Large intestine (tissue), 12 donors: ENCODE data around the gene WSB1. TPM values are rescaled to one million over a fixed set of nuclear protein-coding genes. Genes with fewer than 3 reads are reported as not detected.
A peak's percentile ranks its signal among the peaks of the same experiment; 100 is the strongest.
"Not testable (repeated sequence)": the region's sequence is repeated elsewhere in the genome, so short reads cannot be mapped to it uniquely, and the experiment has no call there.

Source experiments
- DNase-seq, 2 donors: peaks; one replicate each; pipeline versions ENCODE4 v3.0.0 to v3.0.0-alpha.2; 2013
- H3K27ac ChIP-seq: one replicate; pipeline ENCODE4 v1.5.1; 2013; ENCODE audit warnings: low read length
- H3K27me3 ChIP-seq: 2 replicates; pipeline ENCODE4 v1.6.1; 2013; ENCODE audit warnings: low read length; ENCODE audit not compliant: control insufficient read depth, insufficient read depth
- H3K36me3 ChIP-seq: 2 replicates; pipeline ENCODE4 v1.6.1; 2013; ENCODE audit warnings: low read length; ENCODE audit not compliant: control insufficient read depth, insufficient read depth
- H3K4me1 ChIP-seq: one replicate; pipeline ENCODE4 v1.6.1; 2013; ENCODE audit warnings: low read length; ENCODE audit not compliant: control insufficient read depth, insufficient read depth
- H3K4me3 ChIP-seq: one replicate; pipeline ENCODE4 v1.5.1; 2013; ENCODE audit warnings: low read length
- H3K9me3 ChIP-seq: one replicate; pipeline ENCODE4 v1.6.1; 2013; ENCODE audit warnings: mild to moderate bottlenecking, low read depth, low read length, moderate library complexity; ENCODE audit not compliant: control insufficient read depth
- WGBS: methylation state at CpG from one replicate; pipeline ENCODE4 v1.1.5; 2013; ENCODE audit warnings: low lambda C conversion rate; ENCODE audit not compliant: insufficient coverage; 5-methylcytosine and 5-hydroxymethylcytosine counted together
- long read RNA-seq, 11 donors: transcript quantifications; one replicate each; lab custom pipeline, GENCODE V29; 2026
- polyA plus RNA-seq: library from polyadenylated mRNA; unstranded; fragments of 120-200 nt; gene quantifications from one replicate; pipeline ENCODE4 v1.2.1, GENCODE V29; 2013

Gene WSB1, protein sequence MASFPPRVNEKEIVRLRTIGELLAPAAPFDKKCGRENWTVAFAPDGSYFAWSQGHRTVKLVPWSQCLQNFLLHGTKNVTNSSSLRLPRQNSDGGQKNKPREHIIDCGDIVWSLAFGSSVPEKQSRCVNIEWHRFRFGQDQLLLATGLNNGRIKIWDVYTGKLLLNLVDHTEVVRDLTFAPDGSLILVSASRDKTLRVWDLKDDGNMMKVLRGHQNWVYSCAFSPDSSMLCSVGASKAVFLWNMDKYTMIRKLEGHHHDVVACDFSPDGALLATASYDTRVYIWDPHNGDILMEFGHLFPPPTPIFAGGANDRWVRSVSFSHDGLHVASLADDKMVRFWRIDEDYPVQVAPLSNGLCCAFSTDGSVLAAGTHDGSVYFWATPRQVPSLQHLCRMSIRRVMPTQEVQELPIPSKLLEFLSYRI
- polyA plus RNA-seq, result 230 TPM
- long read RNA-seq, donor 1, full-length matches to known transcripts, result 25 of 174 reads
- long read RNA-seq, donor 1, partial matches to known transcripts, result 149 of 174 reads
- long read RNA-seq, donor 1, other reads (novel, unspliced or antisense), result 0 of 174 reads
- long read RNA-seq, donor 2, full-length matches to known transcripts, result 47 of 138 reads
- long read RNA-seq, donor 2, partial matches to known transcripts, result 91 of 138 reads
- long read RNA-seq, donor 2, other reads (novel, unspliced or antisense), result 0 of 138 reads
- long read RNA-seq, donor 3, result 0 reads
- long read RNA-seq, donor 4, full-length matches to known transcripts, result 4 of 16 reads
- long read RNA-seq, donor 4, partial matches to known transcripts, result 12 of 16 reads
- long read RNA-seq, donor 4, other reads (novel, unspliced or antisense), result 0 of 16 reads
- long read RNA-seq, donor 5, full-length matches to known transcripts, result 34 of 65 reads
- long read RNA-seq, donor 5, partial matches to known transcripts, result 31 of 65 reads
- long read RNA-seq, donor 5, other reads (novel, unspliced or antisense), result 0 of 65 reads
- long read RNA-seq, donor 6, full-length matches to known transcripts, result 27 of 63 reads
- long read RNA-seq, donor 6, partial matches to known transcripts, result 36 of 63 reads
- long read RNA-seq, donor 6, other reads (novel, unspliced or antisense), result 0 of 63 reads
- long read RNA-seq, donor 7, full-length matches to known transcripts, result 13 of 33 reads
- long read RNA-seq, donor 7, partial matches to known transcripts, result 15 of 33 reads
- long read RNA-seq, donor 7, other reads (novel, unspliced or antisense), result 5 of 33 reads
- long read RNA-seq, donor 8, full-length matches to known transcripts, result 46 of 141 reads
- long read RNA-seq, donor 8, partial matches to known transcripts, result 90 of 141 reads
- long read RNA-seq, donor 8, other reads (novel, unspliced or antisense), result 5 of 141 reads
- long read RNA-seq, donor 9, full-length matches to known transcripts, result 20 of 123 reads
- long read RNA-seq, donor 9, partial matches to known transcripts, result 103 of 123 reads
- long read RNA-seq, donor 9, other reads (novel, unspliced or antisense), result 0 of 123 reads
- long read RNA-seq, donor 10, full-length matches to known transcripts, result 32 of 72 reads
- long read RNA-seq, donor 10, partial matches to known transcripts, result 40 of 72 reads
- long read RNA-seq, donor 10, other reads (novel, unspliced or antisense), result 0 of 72 reads
- long read RNA-seq, donor 11, full-length matches to known transcripts, result 21 of 40 reads
- long read RNA-seq, donor 11, partial matches to known transcripts, result 19 of 40 reads
- long read RNA-seq, donor 11, other reads (novel, unspliced or antisense), result 0 of 40 reads

DNA sequence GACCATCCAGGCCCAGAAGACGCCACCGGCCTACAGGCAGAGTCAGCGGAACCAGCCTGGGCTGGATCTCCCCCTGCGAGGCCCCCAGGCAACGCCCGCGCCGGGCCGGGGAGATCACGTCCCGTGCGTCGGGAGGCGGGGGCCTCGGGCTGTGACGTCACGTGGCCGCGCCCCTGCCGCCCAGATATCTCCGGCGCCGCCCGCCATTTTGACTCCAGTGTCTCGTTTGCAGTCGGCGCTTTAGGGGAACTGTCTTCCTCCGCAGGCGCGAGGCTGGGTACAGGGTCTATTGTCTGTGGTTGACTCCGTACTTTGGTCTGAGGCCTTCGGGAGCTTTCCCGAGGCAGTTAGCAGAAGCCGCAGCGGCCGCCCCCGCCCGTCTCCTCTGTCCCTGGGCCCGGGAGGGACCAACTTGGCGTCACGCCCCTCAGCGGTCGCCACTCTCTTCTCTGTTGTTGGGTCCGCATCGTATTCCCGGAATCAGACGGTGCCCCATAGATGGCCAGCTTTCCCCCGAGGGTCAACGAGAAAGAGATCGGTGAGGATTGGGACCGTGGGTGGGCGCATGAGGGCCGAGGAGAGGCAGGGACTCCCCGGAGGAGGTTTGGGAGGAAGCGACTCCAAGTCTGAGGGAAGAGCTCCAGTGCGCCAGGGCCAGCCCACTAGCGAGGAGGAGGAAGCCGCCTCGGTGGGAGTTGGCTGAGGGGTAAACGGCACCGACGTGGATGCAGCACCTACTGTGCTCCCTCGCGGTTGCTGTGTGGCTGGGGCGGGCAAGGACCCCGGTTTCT lies at the start of gene WSB1:
TSS of gene WSB1 (plus strand) at position 217 of the 791 bp plus-strand sequence. CDS start at position 499, 282 bp downstream.
- H3K4me3 ChIP-seq, result peak within 1 kb of the TSS; percentile 96
- peak; percentile 96 to 97 for DNase-seq
- H3K4me1 ChIP-seq, result peaks cover 12% of the 10 kb centered on the region
- H3K9me3 ChIP-seq, result no peaks in the 10 kb centered on the region
- H3K27me3 ChIP-seq, result no peaks in the 10 kb centered on the region
- peak within 1 kb of the TSS; percentile 96 for H3K27ac ChIP-seq
- no CpG with 5 or more reads among the region's 66 CpGs for WGBS
- peaks cover 7% of the 10 kb centered on the region for H3K36me3 ChIP-seq

DNA sequence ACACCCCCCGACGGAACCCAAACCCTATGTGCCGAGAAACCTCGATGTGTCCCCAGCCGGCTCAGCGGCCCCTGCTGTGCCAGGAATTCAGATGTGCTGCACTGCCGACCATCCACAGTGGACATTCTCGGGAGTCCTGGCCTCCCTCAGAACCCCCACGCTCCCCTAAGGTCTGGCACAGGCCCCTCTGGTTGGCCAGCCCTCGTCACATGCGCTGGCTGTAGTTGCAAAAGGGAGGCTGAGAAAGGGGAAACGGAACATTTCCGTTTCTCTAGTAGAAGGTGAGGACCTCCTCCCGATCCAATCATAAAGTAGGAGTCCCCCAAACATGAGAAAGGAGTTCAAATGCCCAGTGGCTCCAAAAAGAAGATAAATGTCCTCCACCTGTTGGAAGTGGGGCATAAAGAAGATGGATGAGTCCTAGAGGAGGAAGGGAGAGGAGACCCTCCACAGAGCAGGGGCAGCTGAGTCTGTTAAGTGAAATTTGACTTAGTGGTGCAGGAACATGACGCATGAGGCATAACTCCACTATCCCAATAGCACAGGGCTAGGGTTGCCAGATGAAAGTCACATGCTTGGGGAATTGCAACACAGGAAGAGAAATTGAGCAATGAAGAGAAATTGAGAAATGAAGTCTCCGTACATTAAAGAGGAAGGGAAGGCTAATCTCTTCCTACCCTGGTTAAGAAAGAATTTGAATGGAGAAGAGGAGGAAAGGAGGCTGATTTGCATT lies 49.3 kb upstream of the WSB1 start:
- Histone ChIP-seq H3K4me3 (no peak overlapping the region), H3K4me1 (peaks cover 6% of the 10 kb centered on the region), H3K27ac (peak overlapping the region; percentile 79), H3K27me3 (no peaks in the 10 kb centered on the region), H3K36me3 (no peaks in the 10 kb centered on the region), H3K9me3 (no peaks in the 10 kb centered on the region)
- no CpG with 5 or more reads among the region's 16 CpGs for WGBS
- DNase-seq, result peak; percentile 77 to 83

DNA sequence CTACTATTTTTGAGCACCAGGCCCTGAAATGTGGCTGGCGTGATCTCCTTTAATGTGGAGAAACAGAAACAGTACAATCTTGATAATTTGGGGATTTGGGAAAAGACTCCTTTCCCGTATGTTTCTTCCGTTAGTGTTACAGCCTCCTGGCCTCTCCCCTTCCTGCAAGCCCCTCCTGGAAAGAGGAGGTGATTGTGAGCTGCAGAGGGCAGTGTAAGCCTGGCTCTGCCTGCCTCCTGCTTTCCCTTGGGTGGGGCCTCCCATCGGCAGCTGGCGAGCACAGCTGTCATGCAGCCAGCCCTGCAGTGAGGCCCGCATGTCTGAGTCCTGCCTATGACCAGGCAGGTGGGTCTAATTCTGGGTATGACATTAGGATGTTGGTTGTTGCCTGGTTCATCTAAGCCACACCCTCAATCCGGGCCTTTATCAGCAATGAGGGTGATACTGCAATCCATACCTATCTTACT lies 48.7 kb upstream of the WSB1 start:
- no peaks in the 10 kb centered on the region for H3K9me3 ChIP-seq
- no peak overlapping the region for H3K4me3 ChIP-seq
- H3K27ac ChIP-seq, result peak overlapping the region; percentile 79
- peaks cover 6% of the 10 kb centered on the region for H3K4me1 ChIP-seq
- no CpG with 5 or more reads among the region's 7 CpGs for WGBS
- H3K27me3 ChIP-seq, result no peaks in the 10 kb centered on the region
- peak; percentile 89 to 91 for DNase-seq
- H3K36me3 ChIP-seq, result no peaks in the 10 kb centered on the region

DNA sequence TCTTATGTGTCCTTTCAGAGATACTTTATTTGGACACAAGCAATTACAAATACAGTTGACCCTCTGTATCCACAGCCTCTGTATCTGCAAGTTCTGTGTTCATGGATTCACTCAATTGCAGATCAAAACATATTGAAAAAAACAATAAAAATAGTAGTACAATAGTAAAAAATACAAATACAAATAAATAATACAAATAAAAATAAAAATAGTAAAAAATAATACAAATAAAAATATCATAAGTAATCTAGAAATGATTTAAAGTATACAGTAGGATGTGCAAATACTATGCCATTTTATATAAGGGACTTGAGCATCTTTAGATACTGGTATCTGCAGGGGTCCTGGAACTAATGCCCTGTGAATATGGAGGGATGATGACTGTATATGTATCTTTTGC lies 47.4 kb upstream of the WSB1 start:
- no peaks in the 10 kb centered on the region for H3K27me3 ChIP-seq
- no peak overlapping the region for H3K27ac ChIP-seq
- H3K4me1 ChIP-seq, result peaks cover 6% of the 10 kb centered on the region
- no peak overlapping the region for H3K4me3 ChIP-seq
- no peaks in the 10 kb centered on the region for H3K9me3 ChIP-seq
- no peak for DNase-seq
- H3K36me3 ChIP-seq, result no peaks in the 10 kb centered on the region

DNA sequence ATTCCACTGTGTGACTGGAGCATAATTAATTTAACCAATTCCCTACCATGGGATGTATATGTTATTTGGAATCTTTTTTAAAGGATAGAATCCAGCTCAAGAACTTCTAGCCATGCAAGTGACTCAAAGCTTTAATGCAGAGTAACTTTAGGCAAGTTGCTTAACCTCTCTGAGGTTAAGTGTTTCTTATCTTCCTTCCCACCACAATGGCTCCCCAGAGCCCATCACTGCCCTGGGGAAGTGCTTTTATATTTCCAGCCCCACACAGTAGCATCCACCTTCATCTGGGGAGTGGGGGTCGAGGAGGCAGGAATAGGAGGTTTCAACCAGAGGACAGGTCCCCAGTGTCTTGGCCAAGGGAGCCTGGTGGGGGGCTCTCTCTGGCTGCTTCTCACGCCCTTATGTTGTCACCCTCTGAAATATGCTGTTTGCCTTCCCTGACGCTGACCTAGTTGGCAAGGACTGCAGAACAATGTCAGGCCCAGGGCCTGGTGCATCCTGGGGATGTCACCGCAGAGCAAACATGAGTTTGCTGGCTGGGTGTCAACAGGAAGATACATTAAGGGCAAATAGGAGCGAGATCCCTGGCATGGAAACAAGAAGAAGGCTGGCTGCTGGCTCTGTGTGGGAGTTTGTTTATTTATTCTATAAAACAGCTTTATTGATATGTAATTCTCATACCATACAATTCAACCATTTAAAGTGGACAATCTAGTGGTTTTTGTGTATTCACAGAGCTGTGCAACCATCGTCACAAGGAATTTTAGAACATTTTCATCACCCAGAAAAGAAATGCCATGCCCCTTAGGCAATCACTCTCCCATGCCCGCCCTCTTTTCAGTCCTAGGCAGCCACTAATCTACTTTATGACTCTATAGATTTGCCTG lies 46.6 kb upstream of the WSB1 start:
- H3K4me1 ChIP-seq, result peaks cover 6% of the 10 kb centered on the region
- WGBS, result no CpG with 5 or more reads among the region's 7 CpGs
- H3K36me3 ChIP-seq, result no peaks in the 10 kb centered on the region
- no peak overlapping the region for H3K4me3 ChIP-seq
- no peaks in the 10 kb centered on the region for H3K27me3 ChIP-seq
- H3K9me3 ChIP-seq, result no peaks in the 10 kb centered on the region
- DNase-seq, result no peak
- H3K27ac ChIP-seq, result no peak overlapping the region

DNA sequence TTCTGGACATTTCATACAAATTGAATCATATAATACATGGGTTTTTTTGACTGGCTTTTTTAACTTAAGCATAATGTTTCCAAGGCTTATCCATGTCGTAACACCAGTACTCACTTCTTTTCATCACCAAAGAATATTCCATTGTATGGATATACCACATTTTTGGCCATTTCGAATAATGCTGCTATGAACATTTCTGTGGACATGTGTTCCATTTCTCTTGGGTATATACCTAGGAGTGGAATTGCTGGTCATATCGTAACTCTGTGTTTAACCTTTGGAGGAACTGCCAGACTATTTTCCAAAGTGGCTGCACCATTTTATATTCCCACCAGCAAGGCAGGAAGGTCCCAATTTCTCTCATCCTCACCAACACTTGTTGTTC lies 46.0 kb upstream of the WSB1 start:
- Histone ChIP-seq H3K9me3 (no peaks in the 10 kb centered on the region), H3K27me3 (no peaks in the 10 kb centered on the region), H3K4me3 (no peak overlapping the region), H3K27ac (no peak overlapping the region), H3K36me3 (no peaks in the 10 kb centered on the region), H3K4me1 (peaks cover 6% of the 10 kb centered on the region)
- no peak for DNase-seq
- WGBS, result no CpG with 5 or more reads among the region's 3 CpGs

DNA sequence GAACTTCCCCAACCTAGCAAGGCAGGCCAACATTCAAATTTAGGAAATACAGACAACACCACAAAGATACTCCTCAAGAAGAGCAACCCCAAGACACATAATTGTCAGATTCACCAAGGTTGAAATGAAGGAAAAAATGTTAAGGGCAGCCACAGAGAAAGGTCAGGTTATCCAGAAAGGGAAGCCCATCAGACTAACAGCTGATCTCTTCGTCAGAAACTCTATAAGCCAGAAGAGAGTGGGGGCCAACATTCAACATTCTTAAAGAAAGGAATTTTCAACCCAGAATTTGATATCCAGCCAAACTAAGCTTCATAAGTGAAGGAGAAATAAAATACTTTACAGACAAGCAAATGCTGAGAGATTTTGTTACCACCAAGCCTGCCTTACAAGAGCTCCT lies 43.1 kb upstream of the WSB1 start:
- H3K27me3 ChIP-seq, DNase-seq, H3K9me3 ChIP-seq, H3K36me3 ChIP-seq, H3K27ac ChIP-seq, H3K4me3 ChIP-seq, H3K4me1 ChIP-seq: not testable (repeated sequence)
- no CpG with 5 or more reads among the region's 1 CpG for WGBS

DNA sequence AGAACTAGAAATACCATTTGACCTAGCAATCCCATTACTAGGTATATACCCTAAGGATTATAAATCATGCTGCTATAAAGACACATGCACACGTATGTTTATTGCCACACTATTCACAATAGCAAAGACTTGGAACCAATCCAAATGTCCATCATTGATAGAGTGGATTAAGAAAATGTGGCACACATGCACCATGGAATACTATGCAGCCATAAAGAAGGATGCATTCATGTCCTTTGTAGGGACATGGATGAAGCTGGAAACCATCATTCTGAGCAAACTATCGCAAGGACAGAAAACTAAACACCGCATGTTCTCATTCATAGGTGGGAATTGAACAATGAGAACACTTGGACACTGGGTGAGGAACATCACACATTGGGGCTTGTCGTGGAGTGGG lies 39.1 kb upstream of the WSB1 start:
- not testable (repeated sequence) for H3K36me3 ChIP-seq

More for the DNA sequence above, 39.1 kb upstream of the WSB1 start:
- not testable (repeated sequence) for H3K27ac ChIP-seq, DNase-seq, H3K9me3 ChIP-seq, H3K4me1 ChIP-seq, H3K4me3 ChIP-seq, H3K27me3 ChIP-seq
- WGBS, result no CpG with 5 or more reads among the region's 4 CpGs
